K562 (cell line): ENCODE results near the gene RHOT1. TPM values are rescaled to one million over a fixed set of nuclear protein-coding genes. Genes with fewer than 3 reads are reported as not detected.
A peak's percentile ranks its signal among the peaks of the same experiment; 100 is the strongest.

Source experiments
- ATAC-seq: fragments of 200-7000 bp; cut with Tn5 transposase; 3 replicates; pipeline ENCODE4 v1.9.1; 2020; ENCODE audit warnings: moderate library complexity
- BruUV-seq: library from RNA; stranded (reverse); fragments of 400-500 nt; replicated peaks from 2 replicates; lab custom pipeline; 2021; lab: Mats Ljungman, UMichigan
- CTCF ChIA-PET: fragments of 300-600 bp; formaldehyde crosslinking; extraction: SDS; loops from one replicate; lab custom pipeline; 2021; ENCODE audit warnings: low intra/inter-chr PET ratio; lab: Yijun Ruan, JAX
- POLR2A ChIA-PET: fragments of 300-600, 350-650 bp; sonication (Branson Sonifier 250); formaldehyde crosslinking; extraction: SDS; loops from one replicate; lab custom pipeline; 2021; ENCODE audit warnings: antibody characterized with exemption, inconsistent platforms; lab: Yijun Ruan, JAX
- DNase-seq, 4 experiments: peaks; one replicate each; pipeline versions ENCODE4 v3.0.0 to v3.0.0-alpha.2; 2011 to 2018; ENCODE audit warnings: low spot score in 3 of 4, mixed read lengths in 3 of 4; ENCODE audit errors: extremely low read depth in 1 of 4
- FAIRE-seq: peaks from 2 replicates; lab custom pipeline; 2011; peaks lifted over from hg19 to GRCh38; lab: Jason Lieb, UNC
- H2AFZ ChIP-seq: 2 replicates; pipeline ENCODE4 v1.6.0; 2011; ENCODE audit warnings: low read depth, low read length, control low read depth, inconsistent platforms
- H3K27ac ChIP-seq: fragments of 200-600 bp; 3 replicates; pipeline ENCODE4 v1.8.0; 2011; ENCODE audit warnings: low read depth, mild to moderate bottlenecking, control low read depth, inconsistent platforms, low read length, moderate library complexity, mixed read lengths; ENCODE audit errors: extremely low read depth
- H3K27me3 ChIP-seq, 2 experiments: fragments of 300-600 bp in 1 of 2; 2 replicates in 1 of 2; 3 replicates in 1 of 2; pipeline versions ENCODE4 v1.6.0 to v1.8.0; 2011; ENCODE audit warnings: inconsistent platforms in 2 of 2, low read length in 2 of 2, mild to moderate bottlenecking in 1 of 2, mixed read lengths in 1 of 2, moderate library complexity in 1 of 2; ENCODE audit not compliant: control insufficient read depth in 2 of 2, insufficient read depth in 2 of 2
- H3K36me3 ChIP-seq: fragments of 300-600 bp; 3 replicates; pipeline ENCODE4 v1.8.0; 2011; ENCODE audit warnings: mild to moderate bottlenecking, low read length, inconsistent platforms; ENCODE audit not compliant: control insufficient read depth, insufficient read depth
- H3K4me1 ChIP-seq, 2 experiments: fragments of 200-600 bp in 1 of 2; replicated peaks in 1 of 2; 2 replicates in 1 of 2; 3 replicates in 1 of 2; pipeline versions ENCODE4 v1.5.1 to v1.8.0; 2011; ENCODE audit warnings: inconsistent platforms in 2 of 2, low read length in 2 of 2, mild to moderate bottlenecking in 1 of 2, mixed read lengths in 1 of 2, moderate library complexity in 1 of 2; ENCODE audit not compliant: control insufficient read depth in 2 of 2, insufficient read depth in 2 of 2
- H3K4me2 ChIP-seq: 2 replicates; pipeline ENCODE4 v1.6.1; 2011; ENCODE audit warnings: low read length, control low read depth, inconsistent platforms, mixed read lengths; ENCODE audit not compliant: insufficient read depth
- H3K4me3 ChIP-seq: fragments of 200-600 bp; sonication (generic), shearing (Covaris generic); 2 replicates; pipeline ENCODE4 v1.5.1; 2016; ENCODE audit warnings: control low read depth, inconsistent platforms
- H3K79me2 ChIP-seq: fragments of 200-600 bp; 3 replicates; pipeline ENCODE4 v1.8.0; 2011; ENCODE audit warnings: low read length, inconsistent platforms; ENCODE audit not compliant: control insufficient read depth, insufficient read depth
- H3K9ac ChIP-seq, 2 experiments: 2 replicates each; pipeline versions ENCODE4 v1.6.0 to v1.6.1; 2011; ENCODE audit warnings: low read depth in 2 of 2, low read length in 2 of 2, control low read depth in 1 of 2, inconsistent platforms in 1 of 2, mild to moderate bottlenecking in 1 of 2, mixed read lengths in 1 of 2; ENCODE audit not compliant: insufficient read depth in 1 of 2
- H3K9me1 ChIP-seq: one replicate; pipeline ENCODE4 v1.6.0; 2011; ENCODE audit warnings: inconsistent platforms, mild to moderate bottlenecking, low read length, moderate library complexity; ENCODE audit not compliant: control insufficient read depth, insufficient read depth
- H3K9me3 ChIP-seq: replicated peaks from 2 replicates; pipeline ENCODE4 v1.5.1; 2011; ENCODE audit warnings: low read depth, low read length, inconsistent platforms; ENCODE audit not compliant: control insufficient read depth, insufficient read depth
- H4K20me1 ChIP-seq: replicated peaks from 2 replicates; pipeline ENCODE4 v1.6.1; 2011; ENCODE audit warnings: low read length, inconsistent platforms, mixed read lengths; ENCODE audit not compliant: control insufficient read depth, insufficient read depth
- PHB2 ChIP-seq: fragments of 450-650 bp; IDR thresholded peaks from 2 replicates; pipeline ENCODE4 v1.6.1; 2017; ENCODE audit warnings: low read depth
- POLR2G ChIP-seq: fragments of 200-400 bp; formaldehyde crosslinking; IDR thresholded peaks from 2 replicates; pipeline ENCODE4 v1.6.1; 2017; ENCODE audit warnings: low read depth, mild to moderate bottlenecking, antibody characterized with exemption, low read length, moderate library complexity
- WGBS: fragments of 100-300 bp; shearing (Covaris generic); methylation state at CpG from one replicate; pipeline ENCODE4 v1.1.6; 2016; ENCODE audit warnings: low coverage, mixed read lengths; ENCODE audit not compliant: insufficient coverage; ENCODE audit errors: missing lambda C conversion rate; 5-methylcytosine and 5-hydroxymethylcytosine counted together
- in situ Hi-C: fragments of 300-500 bp; cut with MboI; formaldehyde crosslinking; loops from 4 replicates; pipeline ENCODE4 v1.15.0; 2018; ENCODE audit warnings: inconsistent platforms, mixed read lengths
- intact Hi-C: fragments of 100-400 bp; cut with micrococcal nuclease; formaldehyde crosslinking; loops from 2 replicates; pipeline ENCODE4 v1.14.2; 2022
- polyA plus RNA-seq, 8 experiments: library from polyadenylated mRNA; depleted of rRNA in 4 of 8; stranded (reverse) in 5 of 8; unstranded in 3 of 8; fragments of >200 nt; fragmentation: Nextera tagmentation in 2 of 8; fragmentation: Illumina TruSeq in 1 of 8; extraction: Ambion mirVana in 2 of 8; extraction: Trizol in 1 of 8; gene quantifications; 2 replicates each; pipeline versions ENCODE4 v1.2.1 to v1.2.3, GENCODE V29; 2011 to 2014; ENCODE audit warnings: inconsistent platforms in 1 of 8, missing spikeins in 1 of 8
- total RNA-seq, 7 experiments: library from RNA; depleted of rRNA in 6 of 7; stranded (reverse); fragments of >200 nt in 6 of 7; fragmentation: Illumina TruSeq in 2 of 7; extraction: Trizol in 2 of 7; gene quantifications; 2 replicates each; pipeline versions ENCODE4 v1.2.1 to v1.2.3, GENCODE V29; 2011 to 2021; ENCODE audit warnings: low replicate concordance in 1 of 7
- TF ChIP-seq, protein P1 (sequence below): fragments of 450-650 bp; formaldehyde crosslinking; IDR thresholded peaks from 2 replicates; pipeline ENCODE4 v1.4.0; 2020; ENCODE audit warnings: mild to moderate bottlenecking, moderate library complexity

Gene RHOT1
- total and polyA plus RNA-seq, 9 of the 15 experiments (the other 6 are each of a cell fraction or from before 2014, with no cell fraction given): 23.0 to 101 (median 32.2) TPM

DNA sequence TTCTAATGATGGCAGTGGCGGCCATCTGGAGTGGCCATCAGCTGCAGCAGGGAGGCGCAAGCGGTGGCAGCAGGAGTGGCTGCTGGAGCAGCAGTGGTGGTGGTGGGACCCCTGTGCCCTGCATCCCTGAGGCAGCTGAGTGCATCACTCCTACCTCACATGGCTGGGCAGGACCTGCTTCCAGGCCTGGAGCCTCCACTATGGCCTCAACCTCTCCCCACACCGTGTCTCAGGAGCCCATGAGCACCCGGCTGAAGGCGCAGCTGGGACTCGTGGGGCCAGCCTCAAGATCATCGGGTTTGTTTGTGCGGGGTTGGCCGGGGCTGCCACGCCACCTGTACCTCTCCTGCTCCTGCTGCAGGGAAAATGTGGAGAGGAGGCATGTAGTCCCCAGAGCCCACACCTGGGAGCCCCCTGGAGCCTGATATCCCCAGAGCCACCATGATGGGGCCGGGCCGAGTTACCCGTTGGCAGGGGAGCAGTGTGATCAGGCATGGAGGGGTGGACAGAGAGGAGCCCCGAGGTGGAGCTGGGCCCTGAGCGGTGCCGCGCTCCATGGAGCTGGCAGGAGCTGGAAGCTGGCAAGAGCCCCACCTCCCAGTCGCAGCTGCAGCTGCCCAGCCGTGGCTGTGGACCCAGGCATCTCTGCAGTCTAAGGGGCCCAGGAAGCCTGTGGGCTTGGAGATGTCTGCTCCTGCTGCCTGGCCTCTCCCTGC lies 16.7 kb downstream of the RHOT1 start:
- TF ChIP-seq, protein P1, sequence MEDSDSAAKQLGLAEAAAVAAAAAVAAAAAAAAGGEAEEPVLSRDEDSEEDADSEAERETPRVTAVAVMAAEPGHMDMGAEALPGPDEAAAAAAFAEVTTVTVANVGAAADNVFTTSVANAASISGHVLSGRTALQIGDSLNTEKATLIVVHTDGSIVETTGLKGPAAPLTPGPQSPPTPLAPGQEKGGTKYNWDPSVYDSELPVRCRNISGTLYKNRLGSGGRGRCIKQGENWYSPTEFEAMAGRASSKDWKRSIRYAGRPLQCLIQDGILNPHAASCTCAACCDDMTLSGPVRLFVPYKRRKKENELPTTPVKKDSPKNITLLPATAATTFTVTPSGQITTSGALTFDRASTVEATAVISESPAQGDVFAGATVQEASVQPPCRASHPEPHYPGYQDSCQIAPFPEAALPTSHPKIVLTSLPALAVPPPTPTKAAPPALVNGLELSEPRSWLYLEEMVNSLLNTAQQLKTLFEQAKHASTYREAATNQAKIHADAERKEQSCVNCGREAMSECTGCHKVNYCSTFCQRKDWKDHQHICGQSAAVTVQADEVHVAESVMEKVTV (CRISPR knock-in tag): no peak
- TF ChIP-seq PHB2: no peak
- peak; percentile 42; the same call in 1 of the 2 replicates for TF ChIP-seq POLR2G
- Histone ChIP-seq H2AFZ (no peak overlapping the region), H3K27me3 (no peaks in the 10 kb centered on the region), H3K27ac (no peak overlapping the region), H3K4me1 (peaks cover 0 to 15% of the 10 kb centered on the region in 2 experiments; a peak in 1 of 5 replicates), H3K9ac (peak overlapping the region in 1 of 2 experiments; percentile 46; a peak in 1 of 4 replicates), H3K9me1 (peaks cover 3% of the 10 kb centered on the region), H3K79me2 (peaks cover 38% of the 10 kb centered on the region), H3K4me3 (no peak overlapping the region), H3K36me3 (peaks cover 53% of the 10 kb centered on the region), H3K4me2 (no peak overlapping the region), H4K20me1 (no peaks in the 10 kb centered on the region), H3K9me3 (no peaks in the 10 kb centered on the region)
- CTCF ChIA-PET: no interaction called here
- WGBS: 92% methylated on average over 16 of the region's 20 CpGs
- in situ Hi-C loops (no loop called here), intact Hi-C loops (no loop called here)
- no peak for ATAC-seq
- no peak for DNase-seq
- POLR2A ChIA-PET: interaction anchor here (0.7 to 1.9 kb wide), 2 partner anchors 12 to 15 kb away, joined by 3 to 6 read pairs; no protein-coding TSS in a partner anchor
- no peak for FAIRE-seq
- BruUV-seq: no TSS peak
